HepG2 (cell line): ENCODE measurements around the gene STK11. TPM values are rescaled to one million over a fixed set of nuclear protein-coding genes. Genes with fewer than 3 reads are reported as not detected.

Experiments
- AGO2 ChIP-seq: fragments of 200-400 bp; formaldehyde crosslinking; optimal IDR thresholded peaks from 2 replicates; pipeline ENCODE3; 2017; ENCODE audit warnings: mild to moderate bottlenecking, low read depth, low read length, moderate library complexity
- ATF7-NPFF ChIP-seq: sonication (generic); formaldehyde crosslinking; IDR thresholded peaks from 2 replicates; pipeline ENCODE4 v1.8.1; 2023; ENCODE audit warnings: mild to moderate bottlenecking, low read depth, missing genetic modification reagents, moderate library complexity
- BATF2 ChIP-seq: sonication (generic); formaldehyde crosslinking; IDR thresholded peaks from 2 replicates; pipeline ENCODE4 v1.8.0; 2022; ENCODE audit warnings: mild to moderate bottlenecking, missing genetic modification reagents, moderate library complexity
- CCDC6 ChIP-seq: sonication (generic); formaldehyde crosslinking; IDR thresholded peaks from 2 replicates; pipeline ENCODE4 v1.8.1; 2022; ENCODE audit warnings: mild to moderate bottlenecking, missing genetic modification reagents, moderate library complexity
- E2F2 ChIP-seq: sonication (generic); formaldehyde crosslinking; IDR thresholded peaks from 2 replicates; pipeline ENCODE4 v1.4.0; 2020; ENCODE audit warnings: missing genetic modification reagents, borderline replicate concordance
- LCORL ChIP-seq, 2 experiments: fragments of 450-650 bp in 1 of 2; sonication (generic) in 1 of 2; formaldehyde crosslinking in 1 of 2; IDR thresholded peaks; 2 replicates each; pipeline versions ENCODE4 v1.5.0 to v1.6.1; 2017 to 2020; ENCODE audit warnings: antibody characterized with exemption in 1 of 2, missing genetic modification reagents in 1 of 2
- LRRFIP1 ChIP-seq: sonication (generic); formaldehyde crosslinking; conservative IDR thresholded peaks from 2 replicates; pipeline ENCODE4 v1.4.0; 2020; ENCODE audit warnings: missing genetic modification reagents
- MED8 ChIP-seq: sonication (generic); formaldehyde crosslinking; IDR thresholded peaks from 2 replicates; pipeline ENCODE4 v1.8.1; 2023; ENCODE audit warnings: mild to moderate bottlenecking, missing genetic modification reagents; ENCODE audit not compliant: insufficient replicate concordance
- NFYB ChIP-seq: sonication (generic); formaldehyde crosslinking; IDR thresholded peaks from 2 replicates; pipeline ENCODE4 v1.4.0; 2020; ENCODE audit warnings: missing genetic modification reagents
- NPAS2 ChIP-seq: sonication (generic); formaldehyde crosslinking; IDR thresholded peaks from 2 replicates; pipeline ENCODE4 v1.8.0; 2022; ENCODE audit warnings: mild to moderate bottlenecking, missing genetic modification reagents, borderline replicate concordance
- RAD51 ChIP-seq: fragments of 450-650 bp; IDR thresholded peaks from 2 replicates; pipeline ENCODE4 v1.6.1; 2016; ENCODE audit warnings: borderline replicate concordance
- REST ChIP-seq, 2 experiments: IDR thresholded peaks; 2 replicates each; pipeline ENCODE4 v1.6.1; 2011 to 2012; ENCODE audit warnings: low read length in 2 of 2, borderline replicate concordance in 1 of 2, low read depth in 1 of 2, mild to moderate bottlenecking in 1 of 2, moderate library complexity in 1 of 2
- RXRB ChIP-seq: IDR thresholded peaks from 2 replicates; pipeline ENCODE4 v1.6.1; 2016; ENCODE audit warnings: borderline replicate concordance, missing genetic modification reagents, missing compliant biosample characterization
- SIX1 ChIP-seq: sonication (generic); formaldehyde crosslinking; IDR thresholded peaks from 2 replicates; pipeline ENCODE4 v1.4.0; 2020; ENCODE audit warnings: missing genetic modification reagents, borderline replicate concordance
- SUZ12 ChIP-seq: fragments of 150-350 bp; IDR thresholded peaks from 2 replicates; pipeline ENCODE4 v1.6.1; 2014; ENCODE audit warnings: low read depth, low read length
- ZFX ChIP-seq: sonication (generic); formaldehyde crosslinking; IDR thresholded peaks from 2 replicates; pipeline ENCODE4 v1.4.0; 2020; ENCODE audit warnings: mild to moderate bottlenecking, low read depth, missing genetic modification reagents, moderate library complexity
- ZNF232 ChIP-seq: sonication (generic); formaldehyde crosslinking; IDR thresholded peaks from 2 replicates; pipeline ENCODE4 v1.4.0; 2020; ENCODE audit warnings: missing genetic modification reagents, borderline replicate concordance
- ZNF546 ChIP-seq: sonication (generic); formaldehyde crosslinking; conservative IDR thresholded peaks from 2 replicates; pipeline ENCODE4 v1.8.1; 2023; ENCODE audit warnings: mild to moderate bottlenecking, missing genetic modification reagents
- ZNF562 ChIP-seq: sonication (generic); formaldehyde crosslinking; IDR thresholded peaks from 2 replicates; pipeline ENCODE4 v1.8.0; 2022; ENCODE audit warnings: missing genetic modification reagents, borderline replicate concordance
- ZNF780A ChIP-seq: sonication (generic); formaldehyde crosslinking; IDR thresholded peaks from 2 replicates; pipeline ENCODE4 v1.8.0; 2022; ENCODE audit warnings: mild to moderate bottlenecking, missing genetic modification reagents, moderate library complexity
- ZSCAN30 ChIP-seq: sonication (generic); formaldehyde crosslinking; IDR thresholded peaks from 2 replicates; pipeline ENCODE4 v1.5.0; 2020; ENCODE audit warnings: mild to moderate bottlenecking, missing genetic modification reagents
- polyA plus RNA-seq, 8 experiments: library from polyadenylated mRNA; depleted of rRNA in 3 of 8; stranded (reverse) in 7 of 8; unstranded in 1 of 8; fragments of >200 nt; fragmentation: Illumina TruSeq in 4 of 8; extraction: Trizol in 4 of 8; gene quantifications; 2 replicates each; pipeline versions ENCODE4 v1.2.1 to v1.2.3, GENCODE V29; 2011 to 2016; ENCODE audit warnings: low read depth in 4 of 8, missing spikeins in 1 of 8, mixed read lengths in 1 of 8; ENCODE audit not compliant: insufficient read depth in 1 of 8
- total RNA-seq, 5 experiments: library from RNA; depleted of rRNA; stranded (reverse); fragments of >200 nt; fragmentation: Illumina TruSeq; extraction: Trizol; gene quantifications; 2 replicates each; pipeline ENCODE4 v1.2.3, GENCODE V29; 2016; ENCODE audit warnings: low read depth in 1 of 5

STK11 gene
- total and polyA plus RNA-seq, 2 of the 13 experiments (the other 11 are each of a cell fraction or from before 2014, with no cell fraction given) = 27.5 to 43.6 TPM

GRCh38 chr19:1249298-1249989, 43.9 kb downstream of the STK11 start (continued):
- peak in 1 of 2 experiments; percentile 41; a peak in 1 of 4 replicates for TF ChIP-seq REST (IDR thresholded peaks at IDR 0.05; ENCODE audit: borderline replicate concordance in 1 of 2, low read depth in 1 of 2, low read length in 2 of 2)
- no peak for TF ChIP-seq NPAS2 (CRISPR knock-in tag)
- TF ChIP-seq ZNF562 (CRISPR knock-in tag) = 0 out of 2 replicates have a peak, but pooled peaks have one; percentile 66
- TF ChIP-seq RAD51 = no peak
- TF ChIP-seq SUZ12 = no peak
- no peak for TF ChIP-seq ZNF546 (CRISPR knock-in tag)
- no peak for TF ChIP-seq LRRFIP1 (CRISPR knock-in tag)
- TF ChIP-seq BATF2 (CRISPR knock-in tag) = 0 out of 2 replicates have a peak, but pooled peaks have one; percentile 48
- TF ChIP-seq ZNF232 (CRISPR knock-in tag) = no peak
- TF ChIP-seq E2F2 (CRISPR knock-in tag) = peak; percentile 64; the same call in 1 of the 2 replicates
- TF ChIP-seq SIX1 (CRISPR knock-in tag) = no peak
- TF ChIP-seq ATF7-NPFF = peak; percentile 49; the same call in 1 of the 2 replicates
- peak; percentile 8; the same call in 1 of the 2 replicates for TF ChIP-seq RXRB (CRISPR knock-in tag)
- TF ChIP-seq AGO2 = peak; percentile 50
- TF ChIP-seq CCDC6 (CRISPR knock-in tag) = peak; percentile 75
- TF ChIP-seq ZFX (CRISPR knock-in tag) = no peak
- TF ChIP-seq NFYB (CRISPR knock-in tag) = peak; percentile 62
- TF ChIP-seq ZNF780A = no peak
- no peak for TF ChIP-seq MED8 (CRISPR knock-in tag)
- 0 out of 2 replicates have a peak, but pooled peaks have one; percentile 9 for TF ChIP-seq ZSCAN30 (CRISPR knock-in tag)
- TF ChIP-seq LCORL (IDR thresholded peaks at IDR 0.05) = no peak
- no peak for TF ChIP-seq LCORL (CRISPR knock-in tag; IDR thresholded peaks at IDR 0.05)
